ENCODE results near the gene FNDC10.
A peak's percentile ranks its signal among the peaks of the same experiment; 100 is the strongest.
"Not testable (repeated sequence)": the region's sequence is repeated elsewhere in the genome, so short reads cannot be mapped to it uniquely, and the experiment has no call there.

FNDC10 gene

DNA sequence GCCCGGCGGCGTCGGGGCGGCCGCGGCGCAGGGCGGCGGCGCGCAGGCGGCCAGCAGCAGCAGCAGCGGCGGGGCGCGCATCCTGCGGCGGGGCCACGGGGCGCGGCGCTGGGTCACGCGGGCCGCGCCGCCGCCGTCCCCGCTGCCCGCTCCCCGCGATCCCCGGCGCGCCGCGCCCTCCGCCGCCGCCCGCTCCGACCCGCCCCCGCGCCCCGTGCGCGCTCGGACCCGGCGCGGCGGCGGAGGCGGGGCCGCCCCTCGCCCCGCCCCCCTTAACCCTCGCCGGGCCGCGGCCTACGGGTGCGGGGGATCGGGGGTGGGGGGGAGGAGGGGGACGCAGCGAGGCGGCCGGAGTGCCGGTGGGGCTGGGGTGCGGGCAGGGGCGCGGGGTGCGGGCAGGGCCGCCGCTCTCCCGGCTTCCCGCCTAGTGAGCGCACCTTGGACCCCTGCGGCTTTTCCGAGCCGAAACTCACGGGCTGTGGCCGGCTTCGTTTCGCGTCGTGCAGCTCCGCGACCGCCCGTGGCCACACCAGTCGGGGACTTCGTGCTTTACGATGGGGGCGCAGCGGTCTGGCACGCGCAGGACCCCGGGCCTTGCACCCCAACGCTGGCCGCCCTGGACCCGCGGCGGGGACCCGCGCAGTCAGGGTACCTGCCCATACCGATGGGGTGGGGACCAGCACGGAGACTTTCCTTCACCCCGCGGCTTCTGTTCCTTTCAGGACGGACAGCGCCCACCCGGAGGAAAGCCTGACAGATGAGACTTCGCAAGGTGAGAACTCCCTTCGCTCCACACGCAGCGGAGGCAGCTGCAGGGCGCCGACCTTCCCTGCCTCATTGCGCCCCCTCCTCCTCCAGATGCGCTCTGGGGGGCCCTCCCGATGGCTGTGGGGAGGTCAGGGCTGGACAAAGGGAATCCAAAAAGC is at the start of gene FNDC10:
FNDC10 (minus strand) TSS at position 201 of the 926 bp plus-strand sequence; CDS start at position 81, 120 bp downstream.
- DNase-seq: no peak

DNA sequence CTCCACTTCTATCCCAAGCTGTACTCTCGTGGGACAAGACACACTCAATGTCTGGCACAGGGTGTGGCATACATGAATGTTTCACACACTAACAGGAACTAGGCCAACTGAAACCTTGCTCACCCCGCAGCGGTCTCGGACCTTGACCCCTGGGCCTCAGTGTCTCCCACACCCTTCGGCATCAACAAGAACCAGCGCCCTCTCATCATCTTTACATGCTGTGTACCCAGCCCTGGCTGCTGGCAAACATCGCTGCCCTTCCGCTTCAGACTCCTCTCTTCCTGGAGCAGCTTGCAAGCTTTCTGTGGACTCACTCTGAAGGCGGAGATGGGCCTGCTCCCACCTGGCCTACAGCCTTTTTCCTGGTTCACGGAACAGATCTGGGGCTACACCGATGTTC is 48.3 kb upstream of the FNDC10 start:
- DNase-seq: not testable (repeated sequence)

GRCh38 chr1:1647567-1648241 is 47.8 kb upstream of the FNDC10 start:
- DNase-seq: peak; percentile 93

DNA sequence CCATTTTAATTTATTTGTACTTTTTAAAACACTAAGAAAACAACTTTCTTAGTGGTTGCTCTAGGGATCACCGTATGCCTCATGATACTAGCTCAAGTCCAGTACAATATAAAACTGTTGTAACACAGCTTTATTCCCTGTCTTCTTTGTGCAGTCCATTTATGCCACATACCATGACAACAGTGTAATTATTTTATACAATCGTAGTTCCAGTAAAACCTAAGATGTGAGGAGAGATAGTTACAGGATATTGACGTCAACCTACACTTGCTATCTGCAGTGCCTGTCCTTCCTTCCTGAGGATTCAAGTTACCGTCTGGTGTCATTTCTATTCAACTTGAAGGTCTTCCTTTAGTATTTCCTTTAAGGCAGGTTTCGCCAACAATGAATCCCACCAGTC is 46.4 kb upstream of the FNDC10 start:
- not testable (repeated sequence) for DNase-seq

DNA sequence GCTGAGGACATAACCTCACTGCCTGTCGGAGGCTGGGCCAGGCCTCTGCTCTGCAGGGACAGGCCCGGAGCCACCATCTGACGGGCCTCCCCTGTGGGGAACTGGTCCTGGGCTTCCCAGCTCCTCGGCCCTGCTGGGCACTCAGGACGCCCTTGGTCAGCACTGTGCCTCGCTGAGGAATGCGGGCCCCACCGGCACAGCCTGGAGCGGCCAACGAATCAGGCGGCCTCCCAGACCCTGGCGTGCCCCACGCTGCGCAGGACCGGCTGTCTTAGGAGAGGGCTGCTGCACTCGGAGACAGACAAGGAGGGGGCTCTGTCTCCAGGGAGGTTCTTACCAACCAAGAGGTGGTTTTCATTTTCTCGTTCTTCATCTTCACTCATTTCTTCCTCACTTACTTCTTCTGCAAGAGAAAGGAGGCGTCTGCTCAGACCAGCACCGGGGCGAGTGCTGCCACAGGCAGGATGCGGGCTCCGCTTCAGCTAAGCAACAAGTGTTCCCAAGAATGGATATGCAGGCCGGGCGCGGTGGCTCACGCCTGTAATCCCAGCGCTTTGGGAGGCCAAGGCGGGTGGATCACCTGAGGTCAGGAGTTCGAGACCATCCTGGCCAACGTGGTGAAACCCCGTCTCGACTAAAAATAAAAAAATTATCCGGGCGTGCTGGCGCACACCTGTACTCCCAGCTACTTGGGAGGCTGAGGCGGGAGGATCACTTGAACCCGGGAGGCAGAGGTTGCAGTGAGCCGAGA is 41.0 kb upstream of the FNDC10 start:
- not testable (repeated sequence) for DNase-seq

GRCh38 chr1:1640081-1640480 is 40.1 kb upstream of the FNDC10 start:
- DNase-seq: not testable (repeated sequence)

DNA sequence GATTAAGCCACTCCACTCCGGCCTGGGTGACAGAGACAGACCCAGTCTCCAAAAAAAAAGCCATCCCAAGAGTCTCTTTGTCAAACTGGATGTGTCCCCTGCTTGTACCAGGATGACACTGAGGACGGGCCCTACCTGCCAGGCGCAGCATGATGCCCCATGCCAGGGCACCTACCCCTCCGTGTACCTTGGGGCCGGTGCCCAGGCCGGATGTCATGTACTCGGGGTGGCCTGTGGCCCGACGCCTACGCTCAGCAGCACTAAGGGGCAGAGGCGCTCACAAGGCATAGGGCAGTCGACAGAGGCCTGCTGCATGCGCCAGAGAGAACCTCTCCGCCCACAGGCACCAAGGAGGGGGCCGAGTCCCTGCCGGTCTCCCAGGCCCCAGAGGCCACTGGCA is 39.4 kb upstream of the FNDC10 start:
- DNase-seq: not testable (repeated sequence)

GRCh38 chr1:1638528-1638927 is 38.6 kb upstream of the FNDC10 start:
- DNase-seq: not testable (repeated sequence)

DNA sequence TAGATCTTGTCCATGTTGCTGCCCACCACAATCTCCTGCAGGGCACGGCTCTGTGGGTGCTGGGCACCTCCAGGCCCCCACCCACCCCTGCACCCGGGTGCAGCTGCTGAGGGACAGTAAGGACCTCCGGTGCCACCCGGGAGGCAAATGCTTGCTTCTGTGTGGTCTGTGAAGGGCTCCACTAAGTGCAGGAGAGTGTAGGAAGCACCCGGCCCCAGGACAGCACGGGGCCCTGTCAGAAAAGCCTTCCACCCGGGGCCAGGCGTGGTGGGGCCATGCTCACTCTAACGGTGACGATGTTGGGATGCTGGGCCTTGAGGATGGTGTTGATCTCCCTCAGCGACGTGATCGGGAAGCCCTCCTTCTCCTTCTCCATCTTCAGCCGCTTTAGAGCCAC is 37.5 kb upstream of the FNDC10 start:
- not testable (repeated sequence) for DNase-seq

DNA sequence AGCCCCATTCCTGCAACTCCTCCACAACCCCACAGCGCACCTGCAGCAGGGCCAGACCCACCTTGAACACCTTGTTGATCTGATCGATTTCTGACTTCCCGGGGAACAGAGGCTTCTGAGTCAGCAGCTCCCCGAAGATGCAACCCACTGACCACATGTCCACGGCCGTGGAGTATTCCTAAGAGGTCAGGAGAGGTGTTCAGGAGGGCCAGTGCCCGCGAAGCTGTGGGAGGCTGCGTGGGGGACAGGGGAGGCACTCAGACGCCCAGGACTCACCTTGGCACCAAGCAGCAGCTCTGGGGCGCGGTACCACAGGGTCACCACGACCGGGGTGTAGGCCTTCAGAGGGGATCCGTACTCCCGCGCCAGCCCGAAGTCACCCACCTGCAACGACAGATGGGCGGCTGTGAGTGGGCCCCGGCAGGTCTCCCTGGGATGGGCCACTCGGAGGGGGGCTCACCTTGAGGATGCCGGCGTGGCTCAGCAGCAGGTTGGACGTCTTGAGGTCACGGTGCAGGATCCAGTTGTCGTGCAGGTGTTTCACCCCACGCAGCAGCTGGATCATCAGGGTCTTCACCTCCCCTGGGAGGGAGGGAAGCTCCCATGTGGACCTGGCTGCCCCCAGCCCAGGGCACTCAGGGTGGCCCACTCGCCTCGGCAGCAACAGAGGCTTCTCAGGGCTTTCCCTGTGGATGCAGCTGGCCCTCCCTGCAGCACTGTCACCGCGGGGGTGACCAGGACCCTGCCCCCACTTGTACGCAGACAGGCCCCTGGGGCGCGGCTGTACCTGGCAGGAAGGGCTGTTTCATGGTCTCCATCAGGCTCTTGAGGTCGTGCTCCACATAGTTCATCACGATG is 36.9 kb upstream of the FNDC10 start:
- not testable (repeated sequence) for DNase-seq

DNA sequence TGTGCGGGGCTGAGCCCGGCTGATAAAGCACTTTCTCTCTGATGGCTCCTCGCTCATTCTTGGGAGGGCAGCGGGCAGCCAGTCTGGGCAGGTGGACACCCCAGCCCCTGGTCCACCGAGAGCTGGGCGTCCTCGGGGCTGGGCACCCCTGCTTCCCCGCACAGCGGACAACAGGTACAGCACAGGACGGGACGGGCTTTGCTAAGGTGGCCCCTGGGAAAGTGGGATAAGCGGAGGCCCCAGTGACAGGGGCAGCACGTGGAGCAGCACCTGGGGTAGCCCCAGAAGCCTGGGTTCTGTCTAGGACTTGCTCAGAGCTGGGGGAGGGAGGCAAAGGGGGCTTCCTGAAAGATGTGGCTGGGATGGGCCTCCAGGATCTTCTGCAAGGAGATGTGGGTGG is 34.7 kb upstream of the FNDC10 start:
- not testable (repeated sequence) for DNase-seq

DNA sequence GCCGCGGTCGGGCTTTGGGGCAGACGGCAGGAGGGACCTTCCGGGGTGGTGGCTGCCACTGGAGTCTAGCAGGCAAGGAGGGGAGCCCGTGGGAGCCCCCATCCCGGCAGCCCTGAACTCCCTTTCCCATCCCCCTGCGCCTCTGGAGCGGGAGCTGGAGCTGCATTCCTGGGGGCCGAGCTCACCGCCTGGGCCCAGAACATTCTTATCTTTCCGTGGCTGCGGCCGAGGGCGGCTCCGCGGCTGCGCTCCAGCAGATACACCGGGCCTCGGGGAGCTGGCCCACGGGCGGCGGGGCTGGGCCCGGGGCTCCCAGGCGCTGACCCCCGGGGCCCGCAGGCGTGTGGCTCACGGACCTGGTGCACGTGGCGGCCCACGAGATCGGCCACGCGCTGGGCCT is 33.5 kb upstream of the FNDC10 start:
- not testable (repeated sequence) for DNase-seq

GRCh38 chr1:1631782-1632420 is 32.0 kb upstream of the FNDC10 start, which contains the start of gene MMP23B:
Gene MMP23B (plus strand): TSS chr1:1632173. CDS start chr1:1632219, 46 bp downstream.
- no peak for DNase-seq

DNA sequence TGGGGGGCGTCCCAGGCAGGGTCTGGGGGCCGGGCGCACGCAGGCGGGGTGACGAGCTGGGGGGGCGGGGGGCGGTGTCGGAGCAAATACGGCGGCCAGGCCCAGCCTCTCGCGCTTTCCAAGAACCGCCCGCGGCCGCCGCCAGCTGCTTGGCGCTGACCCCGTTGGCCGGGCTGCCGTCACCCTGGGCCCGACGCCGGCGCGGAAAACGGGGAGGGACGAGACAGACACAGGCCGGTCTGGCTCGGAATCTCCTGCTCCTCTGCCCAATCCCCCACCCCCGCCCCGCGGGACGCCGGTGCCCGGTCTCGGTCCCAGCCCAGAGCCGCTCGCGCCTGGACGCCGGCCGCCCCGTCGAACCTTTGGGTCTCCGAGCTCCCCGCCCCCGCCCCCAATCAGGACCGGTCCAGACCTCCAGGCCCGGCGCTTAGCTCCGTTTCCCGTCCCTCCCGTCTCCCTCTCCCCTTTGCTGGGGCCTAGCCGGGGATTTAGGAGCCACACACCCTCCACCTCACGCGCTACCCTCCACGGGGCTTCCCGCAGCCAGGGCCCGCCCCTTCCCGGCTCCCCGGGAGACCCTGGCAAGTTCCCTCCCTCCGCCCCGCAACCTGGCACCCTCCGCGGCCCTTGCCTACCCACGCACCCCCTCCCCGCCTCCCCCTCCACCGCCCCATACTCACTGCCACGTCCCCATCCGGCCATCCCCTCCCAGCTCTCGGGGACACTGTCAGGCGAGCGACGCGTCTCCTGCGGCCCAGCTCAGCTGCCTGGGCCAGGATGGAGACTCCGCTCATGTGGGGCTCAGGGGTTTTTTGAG is 31.2 kb upstream of the FNDC10 start:
- no peak for DNase-seq

DNA sequence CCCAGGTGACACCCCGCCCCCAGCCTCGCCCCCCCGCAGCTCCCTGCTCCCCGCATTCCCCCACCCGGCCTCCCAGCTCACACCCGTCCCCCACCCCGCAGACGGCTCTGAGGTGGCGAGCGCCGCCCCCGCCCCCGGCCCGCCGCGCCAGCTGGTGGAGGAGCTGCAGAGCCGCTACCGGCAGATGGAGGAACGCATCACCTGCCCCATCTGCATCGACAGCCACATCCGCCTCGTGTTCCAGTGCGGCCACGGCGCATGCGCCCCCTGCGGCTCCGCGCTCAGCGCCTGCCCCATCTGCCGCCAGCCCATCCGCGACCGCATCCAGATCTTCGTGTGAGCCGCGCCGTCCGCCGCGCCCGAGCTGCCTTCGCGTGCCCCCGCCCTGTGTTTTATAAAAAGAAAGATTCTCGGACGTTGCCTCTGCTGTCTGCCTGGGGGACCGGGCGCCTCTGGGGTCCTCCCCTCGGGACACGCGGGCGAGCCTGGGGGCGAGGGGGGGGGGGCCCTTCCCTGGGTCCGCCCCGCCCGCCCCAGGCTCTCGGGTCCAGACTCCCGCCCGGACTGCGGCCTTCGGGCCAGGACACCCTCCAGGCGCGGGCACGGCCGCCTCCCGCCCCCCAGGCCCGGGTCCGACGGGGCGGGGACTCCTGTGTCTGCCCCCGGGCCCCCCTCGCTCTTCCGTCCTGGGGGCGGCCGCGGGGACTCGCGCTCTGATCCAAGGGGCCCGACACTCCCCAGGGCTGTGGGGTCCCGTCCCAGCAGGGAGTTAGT is 30.4 kb upstream of the FNDC10 start:
- DNase-seq: peak; percentile 84

- no peak for DNase-seq
Measured at GRCh38 chr1:1629430-1630190, 29.7 kb upstream of the FNDC10 start.

DNA sequence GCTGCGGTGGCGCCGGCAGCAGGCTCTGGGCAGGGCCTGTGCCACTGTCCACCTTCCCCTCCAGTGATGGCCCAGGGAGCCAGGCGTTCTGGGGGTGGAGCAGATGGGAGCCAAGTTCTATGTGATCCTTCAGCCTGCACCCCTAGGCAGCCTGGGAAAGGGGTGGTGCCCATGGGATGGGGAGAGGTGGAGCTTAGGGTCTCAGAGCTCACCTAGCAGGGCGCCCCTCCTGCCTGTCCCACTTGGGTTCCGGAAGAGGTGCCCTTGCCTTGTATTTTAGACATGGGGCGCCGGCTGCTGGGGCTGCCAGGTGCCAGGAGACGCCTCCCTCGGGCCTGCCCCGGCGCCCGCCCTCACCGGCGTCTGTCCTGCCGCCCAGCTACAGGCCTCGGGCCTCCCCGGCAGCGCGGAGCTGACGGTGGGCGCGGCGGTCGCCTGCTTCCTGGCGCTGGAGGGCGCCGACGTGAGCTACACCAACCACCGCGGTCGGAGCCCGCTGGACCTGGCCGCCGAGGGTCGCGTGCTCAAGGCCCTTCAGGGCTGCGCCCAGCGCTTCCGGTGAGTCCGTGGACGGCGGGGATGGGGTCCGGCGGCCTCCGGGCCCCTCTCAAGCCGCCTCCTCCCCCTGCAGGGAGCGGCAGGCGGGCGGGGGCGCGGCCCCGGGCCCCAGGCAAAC is 29.0 kb upstream of the FNDC10 start:
- DNase-seq: peak; percentile 37

All from hematopoietic multipotent progenitor cell treated with erythropoietin and hydrocortisone succinate and interleukin-3 and kit ligand, for 8 days (in vitro differentiated cells).